ENCODE results near the gene TATDN3.
"Not testable (repeated sequence)": the region's sequence is repeated elsewhere in the genome, so short reads cannot be mapped to it uniquely, and the experiment has no call there.

The TATDN3 gene

GRCh38 chr1:212791676-212792395, at the start of gene TATDN3, which contains the start of gene NSL1:
Gene TATDN3, plus strand, starts transcription at chr1:212791894. Its CDS starts 28 bp downstream, at chr1:212791922.
Gene NSL1, minus strand, starts transcription at chr1:212791777. Its CDS starts 14 bp downstream, at chr1:212791763.
- peak; percentile 96 for DNase-seq

GRCh38 chr1:212743901-212744475, 47.7 kb upstream of the TATDN3 start:
- no peak for DNase-seq

DNA sequence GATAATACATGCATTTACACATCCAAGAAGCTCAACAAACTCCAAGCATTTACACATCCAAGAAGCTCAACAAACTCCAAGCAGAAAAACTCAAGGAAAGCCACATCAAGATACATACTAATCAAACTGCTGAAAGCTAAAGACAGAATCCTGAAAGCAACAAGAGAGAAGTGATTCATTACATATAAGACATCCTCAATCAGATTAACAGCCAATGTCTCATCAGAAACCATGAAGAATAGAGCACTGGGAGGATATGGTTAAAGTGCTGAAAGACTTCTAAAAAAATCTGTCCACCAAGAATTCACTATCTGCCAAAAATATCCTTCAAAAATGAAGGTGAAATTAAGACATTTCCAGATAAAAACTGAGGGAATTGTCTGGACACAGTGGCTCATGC, 46.4 kb upstream of the TATDN3 start:
- no peak for DNase-seq

- DNase-seq: no peak
These were observed 45.1 kb upstream of the TATDN3 start for GRCh38 chr1:212746546-212746945.

DNA sequence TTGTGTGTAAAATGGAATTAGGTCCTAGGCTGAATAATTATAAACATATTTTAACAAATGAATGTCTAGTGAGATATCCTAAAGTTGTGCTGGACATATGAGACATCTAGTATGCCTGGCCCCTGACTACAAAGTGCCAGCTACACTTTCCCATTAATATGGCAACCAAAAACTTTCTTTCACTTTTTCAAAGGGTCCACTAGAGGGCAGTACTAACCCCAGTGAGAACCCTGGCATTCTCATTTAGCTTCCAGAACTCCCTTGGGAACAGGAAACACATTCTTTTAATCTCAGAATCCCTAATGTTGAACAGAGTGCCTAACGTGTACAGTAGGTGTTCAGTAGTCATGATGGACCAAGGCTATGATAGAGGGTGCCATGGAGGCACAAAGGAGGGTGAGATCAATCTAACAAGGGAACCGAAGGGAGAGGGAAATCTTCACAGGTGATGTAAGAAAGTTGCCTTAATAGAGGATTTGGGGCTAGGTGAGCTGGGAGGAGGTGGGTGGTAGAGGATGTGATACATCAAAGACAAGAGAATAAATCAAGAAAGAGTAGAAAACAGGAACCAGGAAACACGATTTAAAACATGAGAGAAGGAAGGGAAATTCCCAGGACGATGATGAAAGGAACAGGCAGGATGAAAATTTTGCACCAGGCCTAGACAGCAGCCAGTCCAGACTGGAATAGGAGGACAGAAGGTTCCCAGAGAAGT, 41.7 kb upstream of the TATDN3 start:
- DNase-seq: peak; percentile 33

DNA sequence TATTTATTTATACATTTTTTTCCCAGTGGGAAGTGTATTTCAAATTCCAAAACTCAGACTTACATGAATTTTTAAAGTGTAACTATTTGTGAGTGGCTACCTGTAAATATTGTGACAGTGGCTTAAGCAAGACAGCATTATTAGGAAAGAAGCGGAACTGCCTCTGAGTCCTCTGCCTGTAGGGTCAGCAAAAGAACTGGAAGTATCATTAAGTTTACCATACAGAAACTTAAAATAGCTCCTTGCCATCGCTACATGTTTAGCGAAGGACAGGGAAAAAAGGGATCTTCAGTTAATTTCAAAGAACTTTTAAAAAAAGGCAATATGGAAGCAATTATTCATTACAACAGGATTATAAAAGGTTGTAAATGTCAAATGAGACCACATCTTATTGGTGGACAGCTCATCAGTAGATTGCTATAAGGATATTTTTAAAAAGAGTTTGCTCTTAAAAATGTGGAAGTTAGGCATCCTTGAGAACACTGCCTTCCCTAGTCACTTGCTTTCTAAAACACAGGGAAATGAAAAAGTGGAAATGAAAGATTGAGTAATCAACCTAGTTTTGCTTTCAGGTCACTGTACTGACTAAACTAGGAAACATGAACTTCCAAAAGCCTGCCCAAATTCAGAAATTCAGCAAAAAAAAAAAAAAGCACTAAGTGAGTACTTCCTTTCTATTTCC, 39.3 kb upstream of the TATDN3 start:
- DNase-seq: no peak

DNA sequence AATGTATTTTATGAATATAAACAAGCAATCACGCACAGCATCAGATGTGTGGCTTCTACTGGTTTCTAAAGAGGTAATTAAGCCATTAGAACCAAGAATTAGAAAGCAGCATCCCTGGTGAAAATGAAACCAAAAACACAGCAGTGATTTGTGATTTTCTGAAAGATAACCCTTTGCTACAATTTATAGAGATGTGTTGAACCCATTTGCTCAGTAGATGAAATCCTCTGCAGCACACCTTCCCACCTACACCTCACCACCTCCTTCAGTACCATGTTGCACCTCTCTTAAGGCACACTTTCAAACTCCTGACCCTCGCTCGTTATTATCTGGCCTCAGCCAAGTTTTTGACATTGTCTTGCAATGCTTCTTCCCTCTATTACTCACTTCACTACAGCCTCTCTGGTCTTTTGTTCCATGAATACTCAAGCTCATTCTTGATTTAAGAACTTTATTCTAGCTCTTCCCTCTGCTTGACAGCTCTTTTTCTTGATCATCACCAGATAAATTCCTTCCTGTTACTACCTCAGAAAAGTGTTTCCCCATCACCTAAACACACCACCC, 38.7 kb upstream of the TATDN3 start:
- DNase-seq: no peak

DNA sequence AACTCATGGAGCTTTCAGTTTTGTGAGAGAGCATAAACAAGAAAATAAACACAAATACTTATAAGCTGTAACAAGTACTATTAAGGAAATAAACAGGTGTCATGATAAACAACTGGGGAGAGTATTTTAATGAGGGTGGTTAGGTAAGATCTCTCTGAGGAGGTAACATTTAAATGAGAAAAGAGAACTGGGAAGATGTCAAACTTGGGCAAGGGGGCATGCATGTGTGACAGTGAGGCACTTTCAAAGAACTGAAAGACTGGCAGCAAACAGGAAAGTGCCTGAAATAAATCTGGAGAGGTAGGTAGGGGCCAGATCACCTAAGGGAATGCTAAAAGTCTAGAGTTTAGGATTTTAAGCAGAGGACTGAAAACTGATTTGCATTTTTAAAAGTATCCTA, 37.9 kb upstream of the TATDN3 start:
- no peak for DNase-seq

GRCh38 chr1:212754193-212754592, 37.5 kb upstream of the TATDN3 start:
- DNase-seq: no peak

DNA sequence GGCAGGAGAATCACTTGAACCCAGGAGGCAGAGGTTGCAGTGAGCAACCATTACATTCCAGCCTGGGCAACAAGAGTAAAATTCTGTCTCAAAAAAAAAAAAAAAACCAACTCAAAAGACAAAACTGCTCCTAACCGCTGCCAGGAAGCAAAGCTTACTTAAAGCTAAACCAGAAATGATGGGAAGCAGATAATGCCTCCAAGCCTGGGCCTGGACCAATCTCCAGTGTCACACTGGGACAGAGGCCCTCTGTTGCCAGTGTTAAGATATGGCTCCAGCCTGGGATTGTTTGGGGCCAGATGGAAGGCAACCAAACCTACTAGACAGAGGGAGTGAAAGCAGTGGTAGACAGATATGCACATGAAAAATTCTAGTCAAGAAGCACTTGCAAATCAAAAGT, 37.0 kb upstream of the TATDN3 start:
- no peak for DNase-seq

- DNase-seq: no peak
These were observed 32.0 kb upstream of the TATDN3 start for GRCh38 chr1:212759683-212760082.

- DNase-seq: no peak
These were observed 31.4 kb upstream of the TATDN3 start for GRCh38 chr1:212760126-212760823.

DNA sequence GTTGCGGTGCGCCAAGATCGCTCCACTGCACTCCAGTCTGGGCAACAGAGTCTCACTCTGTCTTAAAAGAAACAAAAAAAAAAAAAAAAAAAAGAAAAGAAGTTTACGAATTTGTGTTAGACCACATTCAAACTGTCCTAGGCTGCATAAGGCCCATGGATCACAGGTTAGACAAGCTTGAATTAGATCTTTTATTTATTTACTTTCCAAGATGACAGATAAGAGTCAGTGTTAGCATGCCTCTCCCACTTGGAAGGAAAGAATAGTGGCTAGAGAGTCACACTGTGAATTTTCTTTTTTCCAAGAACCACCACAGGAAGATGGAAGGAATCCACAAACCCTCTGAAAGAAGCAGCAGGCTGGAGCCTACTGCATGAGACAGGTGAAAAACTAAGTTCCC, 29.5 kb upstream of the TATDN3 start:
- DNase-seq: no peak

DNA sequence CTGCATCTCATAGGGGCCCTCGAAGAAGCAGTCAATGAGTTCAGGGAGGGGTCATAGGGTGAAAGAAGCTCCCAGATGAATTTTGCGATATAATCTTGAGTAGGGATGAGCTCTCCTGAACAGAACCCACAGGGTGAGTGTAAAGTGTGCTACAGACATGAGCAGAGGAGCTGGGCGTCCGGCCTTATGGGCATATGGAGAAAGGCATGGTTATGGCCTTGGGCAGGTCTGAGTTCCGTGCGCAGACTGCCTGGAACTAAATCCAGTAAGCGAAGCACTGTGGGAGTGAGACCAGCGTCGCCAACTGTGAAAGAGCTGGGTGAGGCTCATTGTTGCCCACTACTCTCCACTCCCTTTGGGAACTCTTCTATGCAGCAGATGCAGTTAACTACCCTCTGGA, 28.9 kb upstream of the TATDN3 start:
- DNase-seq: no peak

DNA sequence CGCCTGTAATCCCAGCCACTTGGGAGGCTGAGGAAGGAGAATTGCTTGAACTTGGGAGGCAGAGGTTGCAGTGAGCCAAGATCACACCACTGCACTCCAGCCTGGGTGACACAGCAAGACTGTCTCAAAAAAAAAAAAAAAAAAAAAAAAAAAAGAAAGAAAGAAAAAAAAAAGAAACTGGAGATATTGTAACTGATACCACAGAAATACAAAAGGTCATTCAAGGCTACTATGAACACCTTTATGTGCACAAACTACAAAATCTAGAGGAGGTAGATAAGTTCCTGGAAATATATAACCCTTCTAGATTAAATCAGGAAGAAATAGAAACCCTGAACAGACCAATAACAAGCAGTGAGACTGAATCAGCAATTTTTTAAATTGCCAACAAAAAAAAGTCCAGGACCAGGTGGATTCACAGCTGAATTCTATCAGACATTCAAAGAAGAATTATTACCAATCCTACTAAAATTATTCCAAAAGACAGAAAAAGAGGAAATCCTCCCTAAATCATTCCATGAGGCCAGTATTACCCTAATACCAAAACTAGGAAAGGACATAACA, 26.9 kb upstream of the TATDN3 start:
- DNase-seq: not testable (repeated sequence)

DNA sequence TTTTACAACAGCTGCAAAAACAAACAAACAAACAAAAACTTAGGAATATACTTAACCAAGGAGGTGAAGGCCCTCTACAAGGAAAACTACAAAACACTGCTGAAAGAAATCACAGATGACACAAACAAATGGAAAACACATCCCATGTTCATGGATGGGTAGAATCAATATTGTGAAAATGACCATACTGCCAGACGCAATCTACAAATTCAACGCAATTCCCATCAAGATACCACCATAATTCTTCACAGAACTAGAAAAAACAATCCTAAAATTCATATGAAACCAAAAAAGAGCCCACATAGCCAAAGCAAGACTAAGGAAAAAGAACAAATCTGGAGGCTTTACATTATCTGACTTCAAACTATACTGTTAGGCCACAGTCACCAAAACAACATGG, 24.9 kb upstream of the TATDN3 start:
- DNase-seq: not testable (repeated sequence)

DNA sequence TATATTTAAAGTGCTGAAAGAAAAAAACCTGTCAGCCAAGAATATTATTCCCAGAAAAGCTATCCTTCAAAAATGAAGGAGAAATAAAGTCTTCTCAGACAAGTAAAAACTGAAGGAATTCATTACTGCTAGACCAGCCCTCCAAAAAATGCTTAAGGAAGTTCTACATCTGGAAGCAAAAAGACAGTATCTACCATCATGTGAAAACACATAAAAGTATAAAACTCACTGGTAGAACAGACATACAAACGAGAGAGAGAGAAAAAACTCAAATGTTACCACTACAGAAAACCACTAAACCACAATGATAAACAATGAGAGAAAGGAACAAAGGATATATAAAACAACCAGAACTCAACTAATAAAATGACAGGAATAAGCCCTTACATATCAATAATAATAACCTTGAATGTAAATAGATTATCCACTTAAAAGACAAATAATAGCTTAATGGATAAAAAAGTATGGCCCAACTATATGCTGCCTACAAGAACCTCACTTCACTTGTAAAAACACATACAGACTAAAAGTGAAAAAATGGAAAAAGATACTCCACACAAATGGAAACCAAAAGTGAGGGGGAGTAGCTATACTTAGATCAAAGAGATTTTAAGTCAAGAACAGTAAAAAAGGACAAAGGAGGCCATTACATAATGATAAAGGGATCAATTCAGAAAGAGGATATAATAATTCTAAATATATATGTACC, 22.1 kb upstream of the TATDN3 start:
- no peak for DNase-seq

GRCh38 chr1:212771341-212771740, 20.4 kb upstream of the TATDN3 start:
- no peak for DNase-seq

- DNase-seq: no peak
These were observed 18.7 kb upstream of the TATDN3 start for GRCh38 chr1:212773011-212773410.

DNA sequence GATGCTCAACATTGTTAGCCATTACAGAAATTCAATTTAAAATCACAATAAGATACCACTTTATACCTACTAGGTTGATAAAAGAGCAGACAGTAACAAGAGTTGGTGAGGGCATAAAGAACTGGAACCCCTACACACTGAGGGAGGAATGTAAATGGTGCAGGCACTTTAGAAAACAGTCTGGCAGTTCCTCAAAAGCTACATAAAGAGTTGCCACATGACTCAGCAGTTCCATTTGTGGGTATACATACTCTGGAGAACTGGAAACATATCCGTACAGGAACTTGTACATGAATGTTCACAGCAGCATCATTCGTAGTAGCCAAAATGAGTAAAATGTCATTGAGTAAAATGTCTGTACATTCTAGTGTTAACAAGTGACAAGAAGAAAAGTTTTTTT, 17.1 kb upstream of the TATDN3 start:
- DNase-seq: no peak

GRCh38 chr1:212775241-212775640, 16.5 kb upstream of the TATDN3 start:
- DNase-seq: no peak

- no peak for DNase-seq
These were observed 14.5 kb upstream of the TATDN3 start for GRCh38 chr1:212777151-212777550.

Data from NCI-H2107 (cell line).